Hepatocyte (in vitro differentiated cells): Measurements from ENCODE around the gene KIFC1. TPM values are rescaled to one million over a fixed set of nuclear protein-coding genes. Genes with fewer than 3 reads are reported as not detected.

ENCODE experiments used
- DNase-seq: peaks from one replicate; pipeline ENCODE4 v3.0.0-alpha.2; 2016; ENCODE audit warnings: low spot score
- H2AFZ ChIP-seq: fragments of 200-600 bp; sonication (generic); 2 replicates; pipeline ENCODE4 v1.6.0; 2016; ENCODE audit warnings: antibody characterized with exemption, mild to moderate bottlenecking
- H3K27ac ChIP-seq: fragments of 200-600 bp; sonication (generic); 2 replicates; pipeline ENCODE4 v1.5.1; 2016; ENCODE audit warnings: mild to moderate bottlenecking
- H3K27me3 ChIP-seq: fragments of 200-600 bp; sonication (generic); 2 replicates; pipeline ENCODE4 v1.6.1; 2016
- H3K36me3 ChIP-seq: fragments of 200-600 bp; sonication (generic); replicated peaks from 2 replicates; pipeline ENCODE4 v1.5.1; 2016; ENCODE audit warnings: low read depth; ENCODE audit not compliant: insufficient read depth
- H3K4me1 ChIP-seq: fragments of 200-600 bp; sonication (generic); 2 replicates; pipeline ENCODE4 v1.5.1; 2016; ENCODE audit warnings: mild to moderate bottlenecking, moderate library complexity; ENCODE audit not compliant: insufficient read depth
- H3K4me2 ChIP-seq: fragments of 200-600 bp; sonication (generic); 2 replicates; pipeline ENCODE4 v1.6.0; 2016
- H3K4me3 ChIP-seq: fragments of 200-600 bp; sonication (generic); 2 replicates; pipeline ENCODE4 v1.5.1; 2016; ENCODE audit warnings: mild to moderate bottlenecking
- H3K79me2 ChIP-seq: fragments of 200-600 bp; sonication (generic); 2 replicates; pipeline ENCODE4 v1.6.0; 2017; ENCODE audit warnings: mild to moderate bottlenecking
- H3K9me2 ChIP-seq: fragments of 200-600 bp; sonication (generic); replicated peaks from 2 replicates; pipeline ENCODE4 v1.6.0; 2017; ENCODE audit warnings: mild to moderate bottlenecking; ENCODE audit not compliant: insufficient read depth
- H3K9me3 ChIP-seq: fragments of 200-600 bp; sonication (generic); 2 replicates; pipeline ENCODE4 v1.5.1; 2016; ENCODE audit warnings: low read depth, mild to moderate bottlenecking
- H4K20me1 ChIP-seq: fragments of 200-600 bp; sonication (generic); 2 replicates; pipeline ENCODE4 v1.6.0; 2016; ENCODE audit warnings: mild to moderate bottlenecking; ENCODE audit not compliant: insufficient read depth, poor library complexity, severe bottlenecking
- EZH2 ChIP-seq: fragments of 200-600 bp; sonication (generic); IDR thresholded peaks from 2 replicates; pipeline ENCODE4 v1.6.1; 2016; ENCODE audit warnings: antibody characterized with exemption, mild to moderate bottlenecking, borderline replicate concordance
- EZH2phosphoT487 ChIP-seq: fragments of 200-600 bp; sonication (generic); IDR thresholded peaks from one replicate; pipeline ENCODE4 v1.6.1; 2018; ENCODE audit warnings: antibody characterized with exemption, mild to moderate bottlenecking, low read depth, moderate library complexity; ENCODE audit not compliant: unreplicated experiment, severe bottlenecking
- WGBS: methylation state at CpG from one replicate; pipeline ENCODE4 v1.1.6; 2016; ENCODE audit warnings: low lambda C conversion rate; ENCODE audit errors: missing lambda C conversion rate; 5-methylcytosine and 5-hydroxymethylcytosine counted together
- polyA plus RNA-seq: library from polyadenylated mRNA; unstranded; fragments of >200 nt; fragmentation: Nextera tagmentation; extraction: Ambion mirVana; gene quantifications from 2 replicates; pipeline ENCODE4 v1.2.1, GENCODE V29; 2016
- total RNA-seq: library from RNA; depleted of rRNA; stranded (reverse); fragments of >200 nt; gene quantifications from 2 replicates; pipeline ENCODE4 v1.2.3, GENCODE V29; 2014
- TF ChIP-seq, protein P1 (sequence below): fragments of 200-600 bp; sonication (generic); IDR thresholded peaks from 2 replicates; pipeline ENCODE4 v1.5.1; 2016; ENCODE audit warnings: antibody characterized with exemption, mild to moderate bottlenecking; ENCODE audit not compliant: poor library complexity

Gene KIFC1
- total and polyA plus RNA-seq, 2 experiments from 2014 or later: 6.1 to 12.7 TPM

DNA sequence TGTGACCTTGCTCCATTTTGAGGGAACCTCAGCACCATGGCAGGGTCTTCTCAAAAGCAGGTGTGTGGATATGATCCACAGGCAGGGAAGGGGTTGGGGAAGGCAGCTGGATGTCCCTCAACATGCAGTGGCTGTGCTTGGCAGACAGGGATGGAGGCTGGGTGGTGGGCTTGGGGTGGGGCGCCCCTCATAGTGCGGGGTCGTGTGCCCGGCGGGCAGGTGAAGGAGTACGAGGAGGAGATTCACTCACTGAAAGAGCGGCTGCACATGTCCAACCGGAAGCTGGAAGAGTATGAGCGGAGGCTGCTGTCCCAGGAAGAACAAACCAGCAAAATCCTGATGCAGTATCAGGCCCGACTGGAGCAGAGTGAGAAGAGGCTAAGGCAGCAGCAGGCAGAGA lies 54.7 kb downstream of the KIFC1 start:
- no peak overlapping the region for H3K27ac ChIP-seq
- no peaks in the 10 kb centered on the region for H3K9me2 ChIP-seq
- no peaks in the 10 kb centered on the region for H3K79me2 ChIP-seq
- no peaks in the 10 kb centered on the region for H3K9me3 ChIP-seq
- H3K27me3 ChIP-seq: no peaks in the 10 kb centered on the region
- H3K4me1 ChIP-seq: no peaks in the 10 kb centered on the region
- no peak overlapping the region for H3K4me3 ChIP-seq
- H4K20me1 ChIP-seq: no peaks in the 10 kb centered on the region
- 99% methylated on average over 8 of the region's 10 CpGs for WGBS
- DNase-seq: no peak
- no peak overlapping the region for H2AFZ ChIP-seq
- TF ChIP-seq EZH2: no peak
- no peak for TF ChIP-seq EZH2phosphoT487
- TF ChIP-seq, protein P1, sequence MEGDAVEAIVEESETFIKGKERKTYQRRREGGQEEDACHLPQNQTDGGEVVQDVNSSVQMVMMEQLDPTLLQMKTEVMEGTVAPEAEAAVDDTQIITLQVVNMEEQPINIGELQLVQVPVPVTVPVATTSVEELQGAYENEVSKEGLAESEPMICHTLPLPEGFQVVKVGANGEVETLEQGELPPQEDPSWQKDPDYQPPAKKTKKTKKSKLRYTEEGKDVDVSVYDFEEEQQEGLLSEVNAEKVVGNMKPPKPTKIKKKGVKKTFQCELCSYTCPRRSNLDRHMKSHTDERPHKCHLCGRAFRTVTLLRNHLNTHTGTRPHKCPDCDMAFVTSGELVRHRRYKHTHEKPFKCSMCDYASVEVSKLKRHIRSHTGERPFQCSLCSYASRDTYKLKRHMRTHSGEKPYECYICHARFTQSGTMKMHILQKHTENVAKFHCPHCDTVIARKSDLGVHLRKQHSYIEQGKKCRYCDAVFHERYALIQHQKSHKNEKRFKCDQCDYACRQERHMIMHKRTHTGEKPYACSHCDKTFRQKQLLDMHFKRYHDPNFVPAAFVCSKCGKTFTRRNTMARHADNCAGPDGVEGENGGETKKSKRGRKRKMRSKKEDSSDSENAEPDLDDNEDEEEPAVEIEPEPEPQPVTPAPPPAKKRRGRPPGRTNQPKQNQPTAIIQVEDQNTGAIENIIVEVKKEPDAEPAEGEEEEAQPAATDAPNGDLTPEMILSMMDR: no peak
- H3K36me3 ChIP-seq: no peaks in the 10 kb centered on the region
- H3K4me2 ChIP-seq: no peak overlapping the region

DNA sequence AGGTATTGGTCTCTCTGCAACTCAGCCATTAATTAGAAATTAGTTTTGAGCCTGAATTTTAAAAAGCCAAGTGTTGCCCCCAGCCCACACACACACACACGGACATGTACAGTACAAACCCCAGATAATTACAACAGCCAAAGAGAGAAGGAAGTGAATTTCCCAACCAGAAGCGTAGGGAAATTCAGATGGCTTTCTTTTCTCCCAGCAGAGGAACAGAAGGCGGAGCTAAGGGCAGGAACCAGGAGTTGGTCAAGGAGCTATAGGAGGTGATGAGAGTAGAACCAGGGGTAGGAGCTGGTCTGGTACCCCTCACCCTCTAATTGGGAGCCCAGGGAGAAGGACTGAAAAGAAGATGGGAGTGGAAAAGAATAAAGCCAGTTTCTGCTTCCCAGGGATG lies 58.8 kb downstream of the KIFC1 start:
- no peaks in the 10 kb centered on the region for H3K27me3 ChIP-seq
- DNase-seq: no peak
- H3K9me3 ChIP-seq: no peaks in the 10 kb centered on the region
- no peaks in the 10 kb centered on the region for H3K36me3 ChIP-seq
- no peaks in the 10 kb centered on the region for H3K9me2 ChIP-seq
- no peak overlapping the region for H3K27ac ChIP-seq
- no peak overlapping the region for H3K4me3 ChIP-seq
- 96% methylated on average over 3 of the region's 3 CpGs for WGBS
- H4K20me1 ChIP-seq: no peaks in the 10 kb centered on the region
- no peaks in the 10 kb centered on the region for H3K4me1 ChIP-seq
- H3K4me2 ChIP-seq: no peak overlapping the region
- H2AFZ ChIP-seq: no peak overlapping the region
- TF ChIP-seq, protein P1: no peak
- TF ChIP-seq EZH2phosphoT487 (no peak), EZH2 (no peak)
- peaks cover 12% of the 10 kb centered on the region for H3K79me2 ChIP-seq

DNA sequence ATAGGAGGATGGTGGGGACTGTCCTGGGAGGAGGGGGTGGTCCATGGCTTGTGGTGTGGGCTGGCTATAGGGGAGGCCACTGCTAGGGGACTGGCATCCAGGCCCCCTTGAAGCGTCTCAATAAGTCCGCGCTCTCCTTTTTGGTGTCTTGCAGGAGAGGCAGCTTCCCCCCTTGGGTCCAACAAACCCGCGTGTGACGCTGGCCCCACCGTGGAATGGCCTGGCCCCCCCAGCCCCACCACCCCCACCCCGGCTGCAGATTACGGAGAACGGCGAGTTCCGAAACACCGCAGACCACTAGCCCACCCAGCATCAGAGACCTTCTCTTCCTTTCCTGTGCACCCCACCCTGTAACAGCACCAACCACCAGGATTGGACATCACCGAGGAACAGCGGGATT lies 60.0 kb downstream of the KIFC1 start:
- Histone ChIP-seq H3K4me1 (no peaks in the 10 kb centered on the region), H3K79me2 (peaks cover 21% of the 10 kb centered on the region), H3K4me3 (no peak overlapping the region), H3K27me3 (no peaks in the 10 kb centered on the region), H3K9me2 (no peaks in the 10 kb centered on the region), H3K9me3 (no peaks in the 10 kb centered on the region), H2AFZ (no peak overlapping the region), H4K20me1 (no peaks in the 10 kb centered on the region), H3K36me3 (no peaks in the 10 kb centered on the region), H3K27ac (no peak overlapping the region), H3K4me2 (no peak overlapping the region)
- over 99% methylated on average over 7 of the region's 15 CpGs for WGBS
- no peak for DNase-seq
- TF ChIP-seq EZH2 (no peak), EZH2phosphoT487 (no peak)
- TF ChIP-seq, protein P1: no peak

GRCh38 chr6:33452496-33452895 lies 60.9 kb downstream of the KIFC1 start:
- Histone ChIP-seq H3K27me3 (no peaks in the 10 kb centered on the region), H3K9me2 (no peaks in the 10 kb centered on the region), H3K4me1 (no peaks in the 10 kb centered on the region), H3K4me2 (no peak overlapping the region), H3K79me2 (peaks cover 21% of the 10 kb centered on the region), H4K20me1 (no peaks in the 10 kb centered on the region), H3K27ac (no peak overlapping the region), H2AFZ (no peak overlapping the region), H3K9me3 (no peaks in the 10 kb centered on the region), H3K4me3 (no peak overlapping the region), H3K36me3 (no peaks in the 10 kb centered on the region)
- no CpG with 5 or more reads among the region's 4 CpGs for WGBS
- DNase-seq: no peak
- TF ChIP-seq EZH2: no peak
- TF ChIP-seq, protein P1: no peak
